HG03045 (cell line): ENCODE results near the gene OR5AN1.
"Not testable (repeated sequence)": the region's sequence is repeated elsewhere in the genome, so short reads cannot be mapped to it uniquely, and the experiment has no call there.

Experiments used
- ATAC-seq: cut with Tn5 transposase; IDR thresholded peaks from one replicate; pipeline ENCODE4 v1.9.1; 2021; ENCODE audit warnings: mild to moderate bottlenecking, moderate library complexity; ENCODE audit not compliant: unreplicated experiment

The OR5AN1 gene

GRCh38 chr11:59358595-59358994 is at the start of gene OR5AN1:
Gene OR5AN1 (plus strand): TSS chr11:59358895. CDS start chr11:59364459, 5,564 bp downstream.
- ATAC-seq = no peak

- ATAC-seq = no peak
These were observed 23.7 kb upstream of the OR5AN1 start for GRCh38 chr11:59335001-59335400.

DNA sequence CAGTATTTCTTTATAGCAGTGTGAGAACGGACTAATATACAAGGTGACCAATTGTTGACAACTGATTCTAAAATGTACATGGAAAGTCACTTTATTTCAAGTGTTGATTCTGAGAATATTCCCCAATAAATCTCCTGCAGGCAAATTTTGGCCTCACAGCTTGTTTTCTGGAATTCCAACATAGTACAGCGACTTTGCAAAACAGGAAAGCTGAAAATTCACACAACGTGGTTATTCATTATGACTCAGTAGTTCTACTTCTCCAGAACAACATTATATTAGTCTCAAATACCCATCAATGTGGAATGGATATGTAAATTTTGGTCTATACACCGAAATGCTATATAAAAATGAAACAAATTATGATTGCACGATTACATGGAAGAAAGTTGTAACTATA is 22.5 kb upstream of the OR5AN1 start:
- no peak for ATAC-seq

- no peak for ATAC-seq
These were observed 21.8 kb upstream of the OR5AN1 start for GRCh38 chr11:59336931-59337330.

GRCh38 chr11:59349657-59350056 is 9.0 kb upstream of the OR5AN1 start:
- ATAC-seq = not testable (repeated sequence)

DNA sequence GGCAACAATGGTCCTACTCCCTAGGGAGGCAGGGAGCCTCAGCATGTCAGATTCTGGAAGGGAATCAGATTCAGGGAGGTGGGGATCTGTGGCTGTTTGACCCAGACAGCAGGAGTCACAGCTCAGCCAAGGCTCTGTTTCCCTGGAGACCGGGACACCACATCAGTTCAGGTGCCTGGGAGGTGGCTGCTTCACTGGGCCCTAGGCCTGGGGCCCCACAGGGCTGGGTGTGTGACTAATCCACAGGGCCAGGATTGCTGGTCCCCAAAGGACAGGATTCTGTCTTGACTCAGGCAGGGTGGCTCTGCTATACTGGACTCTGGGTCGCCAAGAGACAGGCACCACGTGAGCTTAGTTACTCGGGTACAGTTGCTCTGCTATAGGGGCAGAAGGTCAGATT is 3.5 kb upstream of the OR5AN1 start:
- no peak for ATAC-seq

- no peak for ATAC-seq
These were observed 2.1 kb upstream of the OR5AN1 start for GRCh38 chr11:59356561-59356960.

GRCh38 chr11:59358020-59358419 is 675 bp upstream of the OR5AN1 start:
- ATAC-seq = no peak

DNA sequence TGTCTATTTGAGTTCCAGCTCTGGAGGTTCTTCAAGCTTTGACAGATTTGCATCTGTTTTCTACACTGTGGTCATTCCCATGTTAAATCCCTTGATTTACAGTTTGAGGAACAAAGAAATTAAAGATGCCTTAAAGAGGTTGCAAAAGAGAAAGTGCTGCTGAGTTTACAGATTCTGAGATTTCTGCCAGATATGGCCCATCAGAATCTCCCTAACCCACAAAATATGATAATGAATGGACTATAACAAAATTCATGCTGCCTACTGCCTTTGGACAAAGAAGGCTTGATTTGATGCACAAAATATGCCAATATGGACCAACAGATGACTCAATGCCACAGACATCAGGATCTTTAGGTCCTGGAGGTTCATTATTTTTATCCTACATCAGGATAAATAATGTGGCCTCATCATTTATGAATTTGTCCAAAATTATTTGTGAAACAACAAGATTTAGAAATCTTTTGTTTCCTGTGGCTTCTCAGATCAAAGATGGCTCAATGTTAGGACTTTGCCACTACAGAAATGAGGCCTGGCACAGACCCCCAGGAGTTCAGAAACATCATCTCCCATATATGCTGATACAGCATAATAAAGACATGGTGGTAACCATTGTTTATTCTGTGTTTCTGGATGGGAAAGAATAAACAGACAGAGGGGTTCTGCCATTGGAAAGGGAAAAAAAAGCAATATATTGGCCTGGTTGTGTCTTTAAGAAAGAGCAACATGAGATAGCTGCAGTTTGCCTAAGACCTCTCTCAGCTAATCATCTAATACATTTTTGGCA is 6.7 kb downstream of the OR5AN1 start:
- ATAC-seq = no peak

DNA sequence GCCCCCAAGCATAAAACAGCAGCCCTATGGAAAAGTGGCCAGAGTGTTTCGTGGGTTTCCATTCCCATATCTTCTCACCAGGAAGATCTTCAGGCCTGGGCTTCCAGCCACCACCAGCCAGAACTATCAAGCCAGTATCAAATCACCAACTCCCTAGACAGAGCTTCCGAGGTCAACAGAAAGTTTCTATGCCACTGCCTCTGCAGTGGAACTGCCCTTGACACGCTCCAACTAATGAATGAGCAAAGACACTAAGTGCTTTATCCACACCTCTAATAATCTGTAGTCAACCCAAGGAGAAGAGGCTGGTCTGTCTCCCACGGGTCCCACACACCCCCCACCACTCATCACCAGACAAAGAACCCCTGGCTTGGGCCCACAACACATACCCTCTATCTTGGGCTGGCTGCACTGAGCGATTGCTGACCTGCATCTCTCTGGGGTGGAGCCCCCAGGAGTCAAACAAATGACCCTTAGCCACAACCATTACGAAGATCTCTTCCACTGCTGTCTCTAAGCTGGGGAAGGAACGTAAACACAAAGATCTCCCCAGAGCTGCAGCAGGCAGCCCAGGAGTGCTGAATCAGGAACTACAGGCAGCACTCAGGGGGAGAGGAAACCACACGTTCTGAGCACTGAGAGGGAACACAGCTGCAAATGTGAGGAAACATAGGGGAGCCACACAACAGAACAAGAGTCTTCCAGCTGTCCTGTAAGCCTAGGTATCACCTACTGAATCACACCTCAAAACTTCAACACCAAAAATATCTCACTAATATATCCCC is 9.7 kb downstream of the OR5AN1 start:
- ATAC-seq = no peak

GRCh38 chr11:59372324-59372723 is 13.6 kb downstream of the OR5AN1 start:
- ATAC-seq = not testable (repeated sequence)

DNA sequence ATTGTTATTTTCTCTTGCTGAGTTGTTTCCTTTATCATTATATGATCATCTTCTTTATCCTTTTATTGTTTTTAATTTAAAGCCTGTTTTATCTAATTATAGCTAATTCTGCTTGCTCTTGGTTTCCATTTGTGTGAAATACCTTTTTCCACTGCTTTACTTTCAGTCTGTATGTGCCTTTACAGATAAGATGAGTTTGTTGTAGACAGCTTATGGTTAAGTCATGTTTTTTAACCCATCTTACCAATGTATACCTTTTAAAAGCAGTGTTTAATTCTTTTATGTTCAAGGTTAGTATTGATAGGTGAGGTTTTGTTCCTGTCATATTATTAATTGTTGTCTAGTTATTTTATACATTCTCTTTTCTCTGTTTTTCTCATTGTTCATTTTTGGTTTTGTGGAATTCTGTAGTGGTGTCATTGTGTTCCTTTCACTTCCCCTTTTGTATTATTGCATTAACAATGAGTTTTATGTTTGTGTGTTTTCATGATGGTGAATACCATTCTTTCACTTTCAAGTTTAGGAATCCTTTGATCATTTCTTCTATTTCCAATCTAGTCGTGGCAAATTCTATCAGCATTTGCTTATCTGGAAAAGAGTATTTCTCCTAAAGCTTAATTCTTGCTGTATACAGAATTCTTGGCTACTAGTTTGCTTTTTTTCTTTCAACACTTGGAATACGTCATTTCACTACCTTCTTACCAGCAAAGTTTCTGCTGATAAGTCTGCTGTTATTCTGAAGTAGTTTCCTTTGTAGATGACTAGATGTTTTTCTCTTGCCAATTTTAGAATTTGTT is 21.8 kb downstream of the OR5AN1 start:
- peak; percentile 87 for ATAC-seq

DNA sequence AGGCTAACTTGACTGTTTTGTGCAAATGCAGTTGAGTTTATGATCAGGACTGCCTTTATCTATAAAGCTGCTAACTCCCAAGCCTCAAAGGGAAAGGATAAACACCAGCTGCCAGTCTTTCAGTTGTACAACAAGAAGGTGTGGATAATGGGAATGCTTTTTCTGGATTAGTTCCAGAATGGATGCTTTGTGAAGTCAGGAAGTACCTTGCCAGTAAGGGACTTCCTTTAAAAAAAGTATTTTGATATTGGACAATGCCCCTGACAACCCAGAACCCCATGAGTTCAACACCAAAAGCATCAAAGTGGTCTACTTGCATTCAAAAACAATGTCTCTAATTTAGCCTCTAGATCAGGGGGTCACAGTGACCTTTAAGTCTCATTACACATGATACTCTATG is 35.5 kb downstream of the OR5AN1 start:
- no peak for ATAC-seq

DNA sequence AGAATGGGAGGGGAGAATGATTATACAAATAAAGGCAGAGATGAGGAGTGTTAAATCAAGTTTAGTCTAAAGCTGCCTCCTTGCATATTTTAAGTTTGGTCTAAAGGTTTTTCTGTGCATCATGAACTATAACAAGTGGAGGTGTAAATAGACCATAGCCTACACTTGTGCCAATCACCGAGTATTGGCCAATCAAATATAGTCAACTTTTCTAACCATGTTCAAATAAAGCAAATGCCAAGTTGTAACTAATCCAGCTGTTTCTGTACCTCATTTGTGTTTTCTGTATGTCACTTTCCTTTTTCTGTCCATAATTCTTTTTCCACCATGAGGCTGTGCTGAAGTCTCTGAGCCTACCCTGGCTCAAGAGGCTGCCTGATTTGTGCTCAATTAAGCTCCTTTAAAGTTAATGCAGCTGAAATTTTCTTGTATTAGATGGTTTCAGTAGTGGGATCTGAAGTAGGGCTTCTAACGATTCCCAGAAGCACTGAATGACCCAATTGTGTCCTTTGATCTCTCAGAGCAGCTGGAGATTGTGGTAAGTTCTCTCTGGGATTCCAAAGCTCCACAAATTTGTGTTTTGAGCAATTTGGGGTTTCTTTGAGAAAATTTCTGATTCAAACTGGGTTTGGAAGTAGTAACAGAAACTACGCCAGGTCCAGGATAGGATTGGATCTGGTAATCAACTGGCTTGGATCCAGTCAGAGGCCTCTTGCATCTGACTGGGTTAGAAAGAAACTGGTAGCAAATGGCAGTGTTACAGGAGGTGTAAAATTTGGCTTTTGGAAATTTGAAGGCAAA is 42.0 kb downstream of the OR5AN1 start:
- no peak for ATAC-seq

DNA sequence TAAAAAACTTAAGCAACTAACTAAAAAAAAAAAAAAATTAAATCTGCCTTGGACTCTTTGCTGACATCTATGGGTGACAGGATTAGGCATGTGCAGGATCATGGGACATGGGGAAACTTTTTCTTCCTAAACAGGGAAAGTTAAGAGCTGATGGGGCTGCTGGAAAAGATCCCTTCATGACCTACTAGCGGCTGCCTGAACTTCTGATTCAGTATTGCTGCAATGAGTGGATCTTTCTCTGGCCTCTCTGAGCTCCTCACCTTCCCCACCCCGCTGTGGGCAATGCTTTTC is 42.5 kb downstream of the OR5AN1 start:
- ATAC-seq = no peak

- ATAC-seq = no peak
These were observed 44.9 kb downstream of the OR5AN1 start for GRCh38 chr11:59403546-59403945.

DNA sequence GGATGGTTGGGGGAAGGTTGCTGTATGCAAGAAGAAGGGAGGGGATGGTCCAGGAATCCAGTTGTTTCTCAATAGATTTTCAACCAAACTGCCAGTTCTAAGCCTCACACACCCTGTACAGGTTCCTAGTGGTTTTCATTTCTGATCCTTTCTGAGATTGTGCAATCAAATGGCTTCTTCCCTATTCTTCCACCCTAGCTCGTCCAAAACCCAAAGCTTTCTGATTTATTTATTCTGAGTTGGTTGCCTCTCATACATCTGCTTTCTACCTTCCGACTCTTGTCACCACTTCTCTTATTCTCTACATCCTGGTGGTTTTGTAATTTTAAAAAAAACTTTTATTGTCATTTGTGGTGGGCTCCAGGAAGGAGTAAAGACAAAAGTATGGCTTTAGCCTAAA is 55.0 kb downstream of the OR5AN1 start:
- no peak for ATAC-seq

GRCh38 chr11:59415111-59415510 is 56.4 kb downstream of the OR5AN1 start:
- ATAC-seq = no peak

DNA sequence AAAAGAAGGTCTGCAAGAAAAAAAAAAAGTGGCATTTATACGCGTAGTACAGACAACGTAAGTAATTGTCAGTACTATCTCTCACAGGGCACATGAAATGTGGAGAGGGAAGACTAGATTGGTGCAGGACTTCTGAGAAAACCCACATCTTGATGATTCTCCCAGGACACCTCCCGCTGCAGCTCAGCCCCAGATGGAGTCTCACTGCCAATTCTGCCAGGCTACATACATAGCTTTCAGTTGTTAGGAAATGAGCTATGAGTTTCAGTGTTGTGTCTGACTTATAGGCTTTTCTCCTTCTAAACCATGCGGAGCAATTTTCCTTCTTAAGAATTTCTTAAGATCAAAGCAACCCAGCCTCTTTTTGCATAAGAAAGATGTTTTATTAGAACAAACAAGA is 57.9 kb downstream of the OR5AN1 start:
- ATAC-seq = no peak

GRCh38 chr11:59417023-59417422 is 58.3 kb downstream of the OR5AN1 start:
- ATAC-seq = no peak

GRCh38 chr11:59418156-59418555 is 59.5 kb downstream of the OR5AN1 start:
- no peak for ATAC-seq
